Adrenal gland (tissue), 5 donors: Measurements from ENCODE around the gene PHF12.

Experiments used
- POLR2A ChIP-seq, 2 donors: fragments of 450-650 bp; IDR thresholded peaks; one replicate each; pipeline ENCODE4 v1.6.1; 2017; ENCODE audit warnings: antibody characterized with exemption in 2 of 2, mild to moderate bottlenecking in 2 of 2, moderate library complexity in 1 of 2
- TF ChIP-seq, protein P1 (sequence below), 6 experiments: fragments of 450-650 bp in 4 of 6; fragments of 200-600 bp in 2 of 6; sonication (generic) in 1 of 6; IDR thresholded peaks; 1 replicate in 5 of 6; 2 replicates in 1 of 6; pipeline versions ENCODE4 v1.5.1 to v1.8.0; 2016 to 2021; ENCODE audit warnings: antibody characterized with exemption in 6 of 6, mild to moderate bottlenecking in 2 of 6, moderate library complexity in 1 of 6
- donor health status: DM: no; HTN: no; CAD: no.

DNA sequence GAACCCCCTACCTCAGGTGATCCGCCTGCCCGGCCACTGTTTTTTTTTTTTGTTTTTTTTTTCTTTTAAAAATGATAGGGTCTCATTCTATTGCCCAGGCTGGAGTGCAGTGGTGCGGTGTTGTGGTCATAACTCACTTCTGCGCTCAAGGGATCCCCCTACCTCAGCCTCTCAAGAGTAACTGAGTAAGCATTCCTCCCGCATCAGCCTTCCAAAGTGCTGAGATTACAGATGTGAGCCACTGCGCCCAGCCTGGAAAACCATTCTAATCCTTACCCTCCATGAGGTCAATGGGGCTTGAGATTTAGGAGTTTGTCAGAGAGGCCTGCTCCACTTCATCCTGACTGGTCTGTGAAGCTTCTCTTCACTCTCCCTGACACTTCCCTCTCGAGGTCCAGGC, 84.0 kb downstream of the PHF12 start:
- TF ChIP-seq, protein P1, sequence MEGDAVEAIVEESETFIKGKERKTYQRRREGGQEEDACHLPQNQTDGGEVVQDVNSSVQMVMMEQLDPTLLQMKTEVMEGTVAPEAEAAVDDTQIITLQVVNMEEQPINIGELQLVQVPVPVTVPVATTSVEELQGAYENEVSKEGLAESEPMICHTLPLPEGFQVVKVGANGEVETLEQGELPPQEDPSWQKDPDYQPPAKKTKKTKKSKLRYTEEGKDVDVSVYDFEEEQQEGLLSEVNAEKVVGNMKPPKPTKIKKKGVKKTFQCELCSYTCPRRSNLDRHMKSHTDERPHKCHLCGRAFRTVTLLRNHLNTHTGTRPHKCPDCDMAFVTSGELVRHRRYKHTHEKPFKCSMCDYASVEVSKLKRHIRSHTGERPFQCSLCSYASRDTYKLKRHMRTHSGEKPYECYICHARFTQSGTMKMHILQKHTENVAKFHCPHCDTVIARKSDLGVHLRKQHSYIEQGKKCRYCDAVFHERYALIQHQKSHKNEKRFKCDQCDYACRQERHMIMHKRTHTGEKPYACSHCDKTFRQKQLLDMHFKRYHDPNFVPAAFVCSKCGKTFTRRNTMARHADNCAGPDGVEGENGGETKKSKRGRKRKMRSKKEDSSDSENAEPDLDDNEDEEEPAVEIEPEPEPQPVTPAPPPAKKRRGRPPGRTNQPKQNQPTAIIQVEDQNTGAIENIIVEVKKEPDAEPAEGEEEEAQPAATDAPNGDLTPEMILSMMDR (IDR thresholded peaks at IDR 0.05), result no peak
- no peak for TF ChIP-seq POLR2A (IDR thresholded peaks at IDR 0.05)
